Measurements from ENCODE around the gene NAIF1.

DNA sequence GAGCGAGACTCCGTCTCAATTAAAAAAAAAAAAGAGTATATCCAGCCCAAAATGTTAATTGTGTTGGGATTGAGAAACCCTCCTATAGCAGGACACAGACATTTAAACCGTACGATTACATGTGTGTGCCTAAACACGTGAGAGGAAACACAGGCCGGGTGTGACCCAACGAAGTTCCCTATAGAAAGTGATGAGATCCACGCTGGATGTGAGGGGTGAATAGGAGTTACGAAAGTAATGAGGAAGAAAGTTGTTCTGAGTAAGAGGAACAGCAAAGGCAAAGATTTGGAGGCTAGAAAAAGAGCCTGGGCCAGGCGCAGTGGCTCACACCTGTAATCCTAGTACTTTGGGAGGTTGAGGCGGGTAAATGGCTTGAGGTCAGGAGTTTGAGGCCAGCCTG is 13.6 kb downstream of the NAIF1 start:
- TF ChIP-seq, protein P1, sequence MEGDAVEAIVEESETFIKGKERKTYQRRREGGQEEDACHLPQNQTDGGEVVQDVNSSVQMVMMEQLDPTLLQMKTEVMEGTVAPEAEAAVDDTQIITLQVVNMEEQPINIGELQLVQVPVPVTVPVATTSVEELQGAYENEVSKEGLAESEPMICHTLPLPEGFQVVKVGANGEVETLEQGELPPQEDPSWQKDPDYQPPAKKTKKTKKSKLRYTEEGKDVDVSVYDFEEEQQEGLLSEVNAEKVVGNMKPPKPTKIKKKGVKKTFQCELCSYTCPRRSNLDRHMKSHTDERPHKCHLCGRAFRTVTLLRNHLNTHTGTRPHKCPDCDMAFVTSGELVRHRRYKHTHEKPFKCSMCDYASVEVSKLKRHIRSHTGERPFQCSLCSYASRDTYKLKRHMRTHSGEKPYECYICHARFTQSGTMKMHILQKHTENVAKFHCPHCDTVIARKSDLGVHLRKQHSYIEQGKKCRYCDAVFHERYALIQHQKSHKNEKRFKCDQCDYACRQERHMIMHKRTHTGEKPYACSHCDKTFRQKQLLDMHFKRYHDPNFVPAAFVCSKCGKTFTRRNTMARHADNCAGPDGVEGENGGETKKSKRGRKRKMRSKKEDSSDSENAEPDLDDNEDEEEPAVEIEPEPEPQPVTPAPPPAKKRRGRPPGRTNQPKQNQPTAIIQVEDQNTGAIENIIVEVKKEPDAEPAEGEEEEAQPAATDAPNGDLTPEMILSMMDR (IDR thresholded peaks at IDR 0.05), result no peak
- no peak for TF ChIP-seq POLR2A (IDR thresholded peaks at IDR 0.05)
